Endothelial cell of umbilical vein (primary cell): Measurements from ENCODE around the gene PROCR.

Experiments used
- EZH2 ChIP-seq: IDR thresholded peaks from 2 replicates; pipeline ENCODE4 v1.6.1; 2012; ENCODE audit warnings: borderline replicate concordance, low read depth, mild to moderate bottlenecking, moderate library complexity, low read length, inconsistent platforms; ENCODE audit not compliant: severe bottlenecking
- FOS ChIP-seq: IDR thresholded peaks from 2 replicates; pipeline ENCODE4 v1.6.1; 2011; ENCODE audit warnings: mild to moderate bottlenecking, low read length, moderate library complexity, borderline replicate concordance; ENCODE audit not compliant: insufficient read depth
- POLR2A ChIP-seq: IDR thresholded peaks from 2 replicates; pipeline ENCODE4 v1.6.1; 2012; ENCODE audit warnings: low read depth, mild to moderate bottlenecking, control low read depth, low read length
- POLR2AphosphoS5 ChIP-seq: IDR thresholded peaks from 2 replicates; pipeline ENCODE4 v1.6.1; 2012; ENCODE audit warnings: low read depth, mild to moderate bottlenecking, control low read depth, low read length, moderate library complexity; ENCODE audit not compliant: insufficient read depth
- TF ChIP-seq, protein P1 (sequence below), 2 donors: IDR thresholded peaks; 1 replicate in 1 of 2; 2 replicates in 1 of 2; pipeline ENCODE4 v1.5.1; 2011; ENCODE audit warnings: low read length in 2 of 2, mild to moderate bottlenecking in 2 of 2, moderate library complexity in 2 of 2, control low read depth in 1 of 2, inconsistent platforms in 1 of 2, low read depth in 1 of 2; ENCODE audit not compliant: insufficient read depth in 1 of 2; ENCODE audit errors: extremely low read depth in 1 of 2
- TF ChIP-seq, protein P2 (sequence below): IDR thresholded peaks from 2 replicates; pipeline ENCODE4 v1.6.1; 2011; ENCODE audit not compliant: insufficient read depth, insufficient read length

DNA sequence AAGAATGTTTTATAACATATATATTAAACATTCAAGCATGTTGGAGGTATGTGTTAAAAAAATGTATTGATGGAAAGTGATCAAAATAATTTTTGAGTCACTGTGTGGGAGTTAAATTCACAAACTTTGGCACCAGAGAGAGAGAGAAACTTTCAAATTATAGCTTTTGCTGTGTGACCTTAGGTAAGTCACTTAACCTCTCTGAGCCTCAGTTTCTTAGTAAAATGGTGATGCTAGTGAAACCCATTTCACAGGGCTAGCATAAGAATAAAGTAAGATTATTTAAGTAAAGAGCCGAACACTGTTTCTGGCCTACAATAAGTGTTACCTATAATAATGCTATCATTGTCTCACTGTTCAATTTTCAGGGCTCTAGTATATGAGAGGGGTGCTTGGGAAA lies 4.1 kb upstream of the PROCR start:
- TF ChIP-seq, protein P1, sequence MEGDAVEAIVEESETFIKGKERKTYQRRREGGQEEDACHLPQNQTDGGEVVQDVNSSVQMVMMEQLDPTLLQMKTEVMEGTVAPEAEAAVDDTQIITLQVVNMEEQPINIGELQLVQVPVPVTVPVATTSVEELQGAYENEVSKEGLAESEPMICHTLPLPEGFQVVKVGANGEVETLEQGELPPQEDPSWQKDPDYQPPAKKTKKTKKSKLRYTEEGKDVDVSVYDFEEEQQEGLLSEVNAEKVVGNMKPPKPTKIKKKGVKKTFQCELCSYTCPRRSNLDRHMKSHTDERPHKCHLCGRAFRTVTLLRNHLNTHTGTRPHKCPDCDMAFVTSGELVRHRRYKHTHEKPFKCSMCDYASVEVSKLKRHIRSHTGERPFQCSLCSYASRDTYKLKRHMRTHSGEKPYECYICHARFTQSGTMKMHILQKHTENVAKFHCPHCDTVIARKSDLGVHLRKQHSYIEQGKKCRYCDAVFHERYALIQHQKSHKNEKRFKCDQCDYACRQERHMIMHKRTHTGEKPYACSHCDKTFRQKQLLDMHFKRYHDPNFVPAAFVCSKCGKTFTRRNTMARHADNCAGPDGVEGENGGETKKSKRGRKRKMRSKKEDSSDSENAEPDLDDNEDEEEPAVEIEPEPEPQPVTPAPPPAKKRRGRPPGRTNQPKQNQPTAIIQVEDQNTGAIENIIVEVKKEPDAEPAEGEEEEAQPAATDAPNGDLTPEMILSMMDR (IDR thresholded peaks at IDR 0.05; ENCODE audit: extremely low read depth in 1 of 2, insufficient read depth in 1 of 2, low read depth in 1 of 2, low read length in 2 of 2): no peak
- TF ChIP-seq POLR2A (no peak), FOS (no peak), POLR2AphosphoS5 (no peak), EZH2 (no peak)
- TF ChIP-seq, protein P2, sequence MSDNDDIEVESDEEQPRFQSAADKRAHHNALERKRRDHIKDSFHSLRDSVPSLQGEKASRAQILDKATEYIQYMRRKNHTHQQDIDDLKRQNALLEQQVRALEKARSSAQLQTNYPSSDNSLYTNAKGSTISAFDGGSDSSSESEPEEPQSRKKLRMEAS: no peak
